Body of pancreas (tissue), 4 donors: ENCODE measurements around the gene SMR3A. TPM values are rescaled to one million over a fixed set of nuclear protein-coding genes. Genes with fewer than 3 reads are reported as not detected.

Experiments used
- ATAC-seq: fragments of 150-250 bp; one replicate; pipeline ENCODE4 v1.9.1; 2016
- DNase-seq, 4 donors: peaks; one replicate each; pipeline ENCODE4 v3.0.0-alpha.2; 2019
- H3K27ac ChIP-seq, 4 donors: fragments of 200-600 bp; sonication (generic); 1 replicate in 3 of 4; 2 replicates in 1 of 4; pipeline versions ENCODE4 v1.5.1 to v1.6.1; 2016 to 2019; ENCODE audit warnings: mild to moderate bottlenecking in 1 of 4, mixed read lengths in 1 of 4, moderate library complexity in 1 of 4
- H3K27me3 ChIP-seq, 2 donors: fragments of 200-600 bp; sonication (generic); one replicate each; pipeline ENCODE4 v1.6.0; 2016; ENCODE audit warnings: mild to moderate bottlenecking in 1 of 2
- H3K36me3 ChIP-seq, 2 donors: fragments of 200-600 bp; sonication (generic); replicated peaks in 1 of 2; 2 replicates each; pipeline ENCODE4 v1.5.1; 2016; ENCODE audit warnings: low read depth in 2 of 2; ENCODE audit not compliant: insufficient read depth in 1 of 2
- H3K4me1 ChIP-seq: fragments of 200-600 bp; sonication (generic); one replicate; pipeline ENCODE4 v1.6.0; 2016
- H3K4me3 ChIP-seq, 2 donors: fragments of 200-600 bp; sonication (generic); 1 replicate in 1 of 2; 2 replicates in 1 of 2; pipeline ENCODE4 v1.5.1; 2016 to 2019
- H3K9me3 ChIP-seq, 3 donors: fragments of 200-600 bp; sonication (generic); 1 replicate in 2 of 3; 2 replicates in 1 of 3; pipeline ENCODE4 v1.5.1; 2016
- CTCF ChIP-seq, 7 experiments: fragments of 450-650 bp in 4 of 7; fragments of 200-600 bp in 3 of 7; sonication (generic) in 3 of 7; IDR thresholded peaks; one replicate each; pipeline ENCODE4 v1.5.1; 2016 to 2019; ENCODE audit warnings: antibody characterized with exemption in 7 of 7
- POLR2A ChIP-seq, 3 donors: fragments of 450-650 bp; IDR thresholded peaks; one replicate each; pipeline ENCODE4 v1.6.1; 2016; ENCODE audit warnings: antibody characterized with exemption in 3 of 3, mild to moderate bottlenecking in 2 of 3
- WGBS, 2 donors: methylation state at CpG; one replicate each; pipeline ENCODE4 v1.1.5; 2017; 5-methylcytosine and 5-hydroxymethylcytosine counted together
- intact Hi-C: fragments of 100-400 bp; cut with DNase I; formaldehyde crosslinking; loops from one replicate; pipeline ENCODE4 v1.15.1; 2023
- total RNA-seq, 2 donors: library from RNA; depleted of rRNA; stranded (reverse); fragments of >200 nt; gene quantifications; one replicate each; pipeline ENCODE4 v1.1.0, GENCODE V29; 2016

Gene SMR3A
- total RNA-seq, result not detected

GRCh38 chr4:70360460-70360859 lies at the start of gene SMR3A:
Gene SMR3A (plus strand): TSS chr4:70360760. CDS start chr4:70362116, 1,356 bp downstream.
- TF ChIP-seq CTCF (IDR thresholded peaks at IDR 0.05), result no peak
- TF ChIP-seq POLR2A (IDR thresholded peaks at IDR 0.05), result no peak
- no peaks in the 10 kb centered on the region for H3K9me3 ChIP-seq
- H3K27ac ChIP-seq, result no peak within 1 kb of the TSS
- no peaks in the 10 kb centered on the region for H3K36me3 ChIP-seq
- intact Hi-C loops, result no loop called here
- WGBS, 2 donors, result 54 to 65% methylated on average over 3 of the region's 3 CpGs
- H3K27me3 ChIP-seq, result no peaks in the 10 kb centered on the region
- H3K4me1 ChIP-seq, result no peaks in the 10 kb centered on the region
- DNase-seq (no peak), ATAC-seq (no peak)
- no peak within 1 kb of the TSS for H3K4me3 ChIP-seq

- Histone ChIP-seq H3K4me1 (no peaks in the 10 kb centered on the region), H3K27ac (no peak overlapping the region), H3K27me3 (no peaks in the 10 kb centered on the region), H3K36me3 (no peaks in the 10 kb centered on the region), H3K9me3 (no peaks in the 10 kb centered on the region), H3K4me3 (no peak overlapping the region)
- intact Hi-C loops, result no loop called here
- TF ChIP-seq CTCF (IDR thresholded peaks at IDR 0.05) (no peak), POLR2A (IDR thresholded peaks at IDR 0.05) (no peak)
- DNase-seq, result no peak
- ATAC-seq, result no peak
Measured at GRCh38 chr4:70313736-70314135, 46.8 kb upstream of the SMR3A start.

GRCh38 chr4:70315928-70316327 lies 44.6 kb upstream of the SMR3A start:
- no peak overlapping the region for H3K27ac ChIP-seq
- no peaks in the 10 kb centered on the region for H3K27me3 ChIP-seq
- TF ChIP-seq POLR2A (IDR thresholded peaks at IDR 0.05) (no peak), CTCF (IDR thresholded peaks at IDR 0.05) (no peak)
- H3K4me3 ChIP-seq, result no peak overlapping the region
- DNase-seq (no peak), ATAC-seq (no peak)
- intact Hi-C loops, result no loop called here
- H3K36me3 ChIP-seq, result no peaks in the 10 kb centered on the region
- 9 to 19% methylated on average over 1 of the region's 1 CpG for WGBS, 2 donors
- H3K9me3 ChIP-seq, result no peaks in the 10 kb centered on the region
- no peaks in the 10 kb centered on the region for H3K4me1 ChIP-seq

- Histone ChIP-seq H3K27ac (no peak overlapping the region), H3K4me3 (no peak overlapping the region), H3K4me1 (no peaks in the 10 kb centered on the region), H3K36me3 (no peaks in the 10 kb centered on the region), H3K9me3 (no peaks in the 10 kb centered on the region), H3K27me3 (no peaks in the 10 kb centered on the region)
- ATAC-seq (no peak), DNase-seq (no peak)
- no peak for TF ChIP-seq POLR2A (IDR thresholded peaks at IDR 0.05)
- TF ChIP-seq CTCF (IDR thresholded peaks at IDR 0.05), result no peak
- intact Hi-C loops, result no loop called here
- 69 to 81% methylated on average over 2 of the region's 2 CpGs for whole genome bisulfite sequencing, 2 donors
Measured at GRCh38 chr4:70326052-70326451, 34.5 kb upstream of the SMR3A start.

- TF ChIP-seq POLR2A (IDR thresholded peaks at IDR 0.05) (no peak), CTCF (IDR thresholded peaks at IDR 0.05) (no peak)
- H3K27me3 ChIP-seq, result no peaks in the 10 kb centered on the region
- H3K36me3 ChIP-seq, result no peaks in the 10 kb centered on the region
- no peak within 1 kb of the TSS for H3K4me3 ChIP-seq
- DNase-seq, result no peak
- H3K9me3 ChIP-seq, result no peaks in the 10 kb centered on the region
- ATAC-seq, result no peak
- no peak within 1 kb of the TSS for H3K27ac ChIP-seq
- intact Hi-C loops, result no loop called here
- 73 to 75% methylated on average over 3 of the region's 3 CpGs for whole genome bisulfite sequencing, 2 donors
- H3K4me1 ChIP-seq, result no peaks in the 10 kb centered on the region
Measured at GRCh38 chr4:70334681-70335080, 25.9 kb upstream of the SMR3A start, which contains the start of gene CABS1. Gene CABS1 (plus strand): TSS chr4:70334981. CDS start chr4:70335040, 59 bp downstream.
